ENCODE data around the gene RNASEL.

DNA sequence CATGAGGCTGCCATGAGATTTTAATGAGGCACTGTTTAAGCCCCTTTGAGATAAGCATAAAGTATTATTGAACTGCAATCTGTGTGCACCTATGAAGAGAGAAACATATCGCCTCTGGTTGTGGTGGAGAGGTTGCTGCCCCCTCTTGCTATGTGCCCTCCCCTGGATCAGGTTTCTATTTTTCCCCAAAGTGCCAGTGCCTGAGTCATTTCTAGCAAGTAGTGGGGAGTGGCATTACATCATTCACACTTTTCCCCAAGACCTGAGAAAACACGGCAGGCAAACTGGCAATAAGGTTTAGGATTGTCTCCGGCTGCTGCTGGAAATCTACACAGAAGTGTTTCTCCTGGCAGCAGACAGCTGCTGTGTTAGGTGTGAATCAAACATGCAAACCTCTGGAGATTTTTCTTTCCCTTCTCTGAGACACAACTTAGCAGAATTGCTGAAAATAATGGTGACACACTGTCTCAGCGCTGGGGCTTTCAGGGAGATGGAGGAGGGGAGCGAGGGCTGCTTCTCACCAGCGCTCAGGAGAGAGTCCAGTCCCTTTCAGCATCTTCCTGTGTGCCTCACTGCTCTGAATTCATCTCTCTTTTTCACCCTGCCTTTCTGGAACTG is 28.8 kb upstream of the RNASEL start:
- TF ChIP-seq SUZ12 (IDR thresholded peaks at IDR 0.05; ENCODE audit: extremely low read depth, insufficient read depth, insufficient read length) = no peak
- no peak for TF ChIP-seq ZNF274 (IDR thresholded peaks at IDR 0.05; ENCODE audit: low read depth, low read length)

Data from NT2/D1 (cell line).